ENCODE results near the gene RINT1. TPM values are rescaled to one million over a fixed set of nuclear protein-coding genes. Genes with fewer than 3 reads are reported as not detected.

RINT1 gene
- total RNA-seq, 2 donors from 2014 or later = 26.4 to 46.0 TPM

Other genes starting within 250 kb of the RINT1 start
- 10 to 100 TPM; 39.1 to 47.3 TPM for gene SRPK2, start 143.3 kb upstream of the RINT1 start, total RNA-seq
- 10 to 100 TPM; 16.3 to 34.3 TPM for gene PUS7, start 9.9 kb upstream of the RINT1 start, total RNA-seq
- not detected for gene EFCAB10, start 49.3 kb downstream of the RINT1 start, total RNA-seq

All from natural killer cell treated with Interleukin-12 subunit alpha and Interleukin-12 subunit beta and Interleukin-15 and Interleukin-18, amount 100 ng/mL, for 72 hours (primary cell).